Testis (tissue), 5 donors: ENCODE results near the gene ARHGEF35. TPM values are rescaled to one million over a fixed set of nuclear protein-coding genes. Genes with fewer than 3 reads are reported as not detected.
"Not testable (repeated sequence)": the region's sequence is repeated elsewhere in the genome, so short reads cannot be mapped to it uniquely, and the experiment has no call there.

ENCODE experiments used
- DNase-seq: peaks from one replicate; pipeline ENCODE4 v3.0.0-alpha.2; 2019
- H3K27ac ChIP-seq, 2 donors: fragments of 200-600 bp; sonication (generic); one replicate each; pipeline ENCODE4 v1.5.1; 2019
- H3K27me3 ChIP-seq: fragments of 200-600 bp; sonication (generic); one replicate; pipeline ENCODE4 v1.5.1; 2019
- H3K36me3 ChIP-seq: fragments of 200-600 bp; sonication (generic); one replicate; pipeline ENCODE4 v1.5.1; 2017; ENCODE audit warnings: low read depth; ENCODE audit errors: missing control alignments
- H3K4me1 ChIP-seq: fragments of 200-600 bp; sonication (generic); one replicate; pipeline ENCODE4 v1.5.1; 2019
- H3K4me3 ChIP-seq, 2 donors: fragments of 200-600 bp; sonication (generic); one replicate each; pipeline ENCODE4 v1.5.1; 2017 to 2019
- H3K9me3 ChIP-seq: fragments of 200-600 bp; sonication (generic); one replicate; pipeline ENCODE4 v1.5.1; 2017
- WGBS, 2 donors: methylation state at CpG; one replicate each; pipeline ENCODE4 v1.1.5; 2018; 5-methylcytosine and 5-hydroxymethylcytosine counted together
- intact Hi-C: fragments of 100-400 bp; cut with DNase I; formaldehyde crosslinking; loops from one replicate; pipeline ENCODE4 v1.15.1; 2023; ENCODE audit warnings: low total_unique reads
- long read RNA-seq, 2 donors: transcript quantifications; one replicate each; lab custom pipeline, GENCODE V29; 2026
- polyA plus RNA-seq: library from polyadenylated mRNA; stranded (reverse); fragments of 350-450 nt; fragmentation: Illumina TruSeq; extraction: RNeasy Lipid Tissue Mini Kit (QIAGEN cat#74804); gene quantifications from one replicate; pipeline ENCODE4 v1.2.3, GENCODE V29; 2014; ENCODE audit warnings: low read depth, low replicate concordance; ENCODE audit not compliant: insufficient read depth
- total RNA-seq, 2 donors: library from RNA; depleted of rRNA; stranded (reverse); fragments of >200 nt; gene quantifications; one replicate each; pipeline ENCODE4 v1.2.3, GENCODE V29; 2016

Gene ARHGEF35
- total RNA-seq (1 to 10 TPM in 1 of 2 donors, under 1 TPM in 1; 0.87 to 1.3 TPM), polyA plus RNA-seq (3.0 TPM)
- long read RNA-seq, donor 1, partial matches to known transcripts: 0 of 3 reads
- long read RNA-seq, donor 1, other reads (novel, unspliced or antisense): 0 of 3 reads
- long read RNA-seq, donor 2, partial matches to known transcripts: 0 of 2 reads
- long read RNA-seq, donor 2, other reads (novel, unspliced or antisense): 0 of 2 reads

GRCh38 chr7:144195212-144195872 lies at the start of gene ARHGEF35:
ARHGEF35 (minus strand) TSS chr7:144195833; CDS start chr7:144188383, 7,450 bp downstream.
- not testable (repeated sequence) for H3K4me3 ChIP-seq

GRCh38 chr7:144245372-144245771 lies 49.7 kb upstream of the ARHGEF35 start:
- H3K9me3 ChIP-seq, H3K4me3 ChIP-seq, DNase-seq, H3K27me3 ChIP-seq, intact Hi-C loops, H3K27ac ChIP-seq, H3K4me1 ChIP-seq, H3K36me3 ChIP-seq: not testable (repeated sequence)
- WGBS, 2 donors: no CpG with 5 or more reads among the region's 2 CpGs

More at GRCh38 chr7:144195212-144195872, at the start of gene ARHGEF35:
- H3K36me3 ChIP-seq, H3K27me3 ChIP-seq, DNase-seq, intact Hi-C loops, H3K9me3 ChIP-seq, H3K4me1 ChIP-seq, H3K27ac ChIP-seq: not testable (repeated sequence)
- 3% methylated on average over 7 of the region's 51 CpGs; no CpG with 5 or more reads in 1 of the 2 donors for WGBS, 2 donors

- H3K27ac ChIP-seq, H3K27me3 ChIP-seq, H3K4me1 ChIP-seq, intact Hi-C loops, H3K9me3 ChIP-seq, H3K36me3 ChIP-seq, H3K4me3 ChIP-seq, DNase-seq: not testable (repeated sequence)
- WGBS, 2 donors: 89 to 100% methylated on average over 1 of the region's 2 CpGs
These were observed 43.7 kb upstream of the ARHGEF35 start, which contains the start of gene OR2A42 for GRCh38 chr7:144239365-144239764. OR2A42 (minus strand) TSS chr7:144239605; CDS start chr7:144232843, 6,762 bp downstream.

- DNase-seq: not testable (repeated sequence)
These were observed 43.0 kb upstream of the ARHGEF35 start for GRCh38 chr7:144238530-144239082.

GRCh38 chr7:144233039-144233438 lies 37.4 kb upstream of the ARHGEF35 start:
- H3K27me3 ChIP-seq, H3K9me3 ChIP-seq, H3K27ac ChIP-seq, DNase-seq, intact Hi-C loops, H3K36me3 ChIP-seq, H3K4me3 ChIP-seq, H3K4me1 ChIP-seq: not testable (repeated sequence)
- WGBS, 2 donors: 86 to 87% methylated on average over 1 of the region's 1 CpG

More at GRCh38 chr7:144238530-144239082, 43.0 kb upstream of the ARHGEF35 start:
- H3K36me3 ChIP-seq, H3K4me3 ChIP-seq, H3K4me1 ChIP-seq, H3K9me3 ChIP-seq, intact Hi-C loops, H3K27me3 ChIP-seq, H3K27ac ChIP-seq: not testable (repeated sequence)
- 73 to 83% methylated on average over 2 of the region's 2 CpGs for WGBS, 2 donors

GRCh38 chr7:144231027-144231426 lies 35.4 kb upstream of the ARHGEF35 start:
- no CpG with 5 or more reads among the region's 2 CpGs for WGBS, 2 donors
- H3K27me3 ChIP-seq, DNase-seq, H3K9me3 ChIP-seq, H3K4me1 ChIP-seq, H3K36me3 ChIP-seq, H3K27ac ChIP-seq, H3K4me3 ChIP-seq, intact Hi-C loops: not testable (repeated sequence)

- H3K4me1 ChIP-seq, H3K27ac ChIP-seq, H3K4me3 ChIP-seq, H3K9me3 ChIP-seq, intact Hi-C loops, DNase-seq, H3K36me3 ChIP-seq, H3K27me3 ChIP-seq: not testable (repeated sequence)
- WGBS, 2 donors: 92% methylated on average over 1 of the region's 3 CpGs; no CpG with 5 or more reads in 1 of the 2 donors
These were observed 33.2 kb upstream of the ARHGEF35 start for GRCh38 chr7:144228810-144229209.

- H3K27me3 ChIP-seq, H3K9me3 ChIP-seq, H3K27ac ChIP-seq, H3K4me3 ChIP-seq, H3K36me3 ChIP-seq, H3K4me1 ChIP-seq, DNase-seq, intact Hi-C loops: not testable (repeated sequence)
- WGBS, 2 donors: 65 to 70% methylated on average over 3 of the region's 4 CpGs
These were observed 31.2 kb upstream of the ARHGEF35 start for GRCh38 chr7:144226866-144227265.

- H3K9me3 ChIP-seq, H3K4me1 ChIP-seq, H3K4me3 ChIP-seq, DNase-seq, H3K36me3 ChIP-seq, H3K27ac ChIP-seq, H3K27me3 ChIP-seq, intact Hi-C loops: not testable (repeated sequence)
These were observed 28.0 kb upstream of the ARHGEF35 start for GRCh38 chr7:144223675-144224074.

GRCh38 chr7:144220531-144220930 lies 24.9 kb upstream of the ARHGEF35 start:
- not testable (repeated sequence) for H3K9me3 ChIP-seq

GRCh38 chr7:144219149-144219548 lies 23.5 kb upstream of the ARHGEF35 start:
- H3K27me3 ChIP-seq, intact Hi-C loops, H3K9me3 ChIP-seq, H3K4me1 ChIP-seq, H3K27ac ChIP-seq, H3K36me3 ChIP-seq, DNase-seq, H3K4me3 ChIP-seq: not testable (repeated sequence)
- WGBS, 2 donors: 88% methylated on average over 1 of the region's 4 CpGs; no CpG with 5 or more reads in 1 of the 2 donors

More at GRCh38 chr7:144220531-144220930, 24.9 kb upstream of the ARHGEF35 start:
- H3K4me3 ChIP-seq, H3K27me3 ChIP-seq, intact Hi-C loops, H3K4me1 ChIP-seq, DNase-seq, H3K27ac ChIP-seq, H3K36me3 ChIP-seq: not testable (repeated sequence)

- DNase-seq, H3K36me3 ChIP-seq, intact Hi-C loops, H3K9me3 ChIP-seq, H3K27me3 ChIP-seq, H3K27ac ChIP-seq, H3K4me1 ChIP-seq, H3K4me3 ChIP-seq: not testable (repeated sequence)
- WGBS, 2 donors: 100% methylated on average over 1 of the region's 1 CpG
These were observed 22.9 kb upstream of the ARHGEF35 start for GRCh38 chr7:144218581-144218980.
